ENCODE measurements around the gene STK10. TPM values are rescaled to one million over a fixed set of nuclear protein-coding genes. Genes with fewer than 3 reads are reported as not detected.

STK10 gene
- total RNA-seq, 2 experiments from 2014 or later: 301 to 316 TPM

DNA sequence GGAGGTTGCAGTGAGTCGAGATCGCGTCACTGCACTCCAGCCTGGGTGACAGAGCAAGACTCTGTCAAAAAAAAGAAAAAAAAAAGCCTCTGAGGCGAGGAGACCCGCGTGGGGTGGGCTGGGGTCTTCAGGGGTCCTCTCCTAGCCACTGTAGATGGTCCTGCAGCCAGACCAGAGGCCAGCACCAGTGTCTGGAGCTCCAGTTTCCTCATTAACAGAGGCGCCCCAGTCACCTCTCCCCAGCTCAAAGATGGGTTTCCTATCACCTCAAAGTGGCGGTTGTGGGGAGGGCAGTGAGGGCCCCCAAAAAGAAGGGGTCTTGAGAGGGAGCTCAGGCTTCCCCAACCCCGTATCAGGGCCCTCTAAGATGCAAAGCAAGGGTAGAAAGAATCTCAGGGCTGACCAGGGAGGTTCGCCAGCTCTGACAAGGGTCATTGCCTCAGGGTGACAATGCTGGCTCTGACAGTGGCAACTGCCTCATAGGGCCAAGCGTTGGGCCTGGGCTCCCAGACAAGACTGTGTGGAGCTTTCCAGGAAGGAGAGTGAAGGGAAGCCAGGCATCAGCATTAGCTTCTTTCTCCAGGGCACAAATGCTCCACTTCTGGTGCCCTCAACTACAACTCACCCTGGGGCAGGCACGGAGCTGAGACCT is 15.0 kb downstream of the STK10 start:
- H3K27ac Mint-ChIP-seq: peak overlapping the region; percentile 96
- H3K4me3 Mint-ChIP-seq: peak overlapping the region; percentile 87
- no peaks in the 10 kb centered on the region for H3K27me3 Mint-ChIP-seq
- no peaks in the 10 kb centered on the region for H3K9me3 Mint-ChIP-seq
- no peak for DNase-seq
- peaks cover 91% of the 10 kb centered on the region for H3K36me3 Mint-ChIP-seq (ENCODE audit: low read depth)
- POLR2A ChIA-PET: interaction anchor here (0.6 to 19.2 kb wide), 19 partner anchors 10 to 188 kb away, joined by 3 to 905 read pairs (median 9); partner anchors contain the start of genes FBXW11, STK10 and UBTD2
- CTCF ChIA-PET: interaction anchor here (1.0 to 13.1 kb wide), 12 partner anchors 13 to 261 kb away, joined by 3 to 254 read pairs (median 8); partner anchors contain the start of genes FBXW11, STK10 and UBTD2
- H3K4me1 Mint-ChIP-seq: peaks cover 96% of the 10 kb centered on the region

GRCh38 chr5:172171118-172171517 is 16.9 kb downstream of the STK10 start:
- POLR2A ChIA-PET: interaction anchor here (9.7 to 19.2 kb wide), 2 partner anchors 15 to 63 kb away, joined by 609 to 905 read pairs; partner anchors contain the start of gene STK10
- peaks cover 91% of the 10 kb centered on the region for H3K4me1 Mint-ChIP-seq
- no peak overlapping the region for H3K4me3 Mint-ChIP-seq
- no peak for DNase-seq
- peaks cover 83% of the 10 kb centered on the region for H3K36me3 Mint-ChIP-seq (ENCODE audit: low read depth)
- peak overlapping the region; percentile 6 for H3K27ac Mint-ChIP-seq
- CTCF ChIA-PET: interaction anchor here (0.6 to 13.1 kb wide), 2 partner anchors 16 to 61 kb away, joined by 3 to 254 read pairs; partner anchors contain the start of gene STK10
- no peaks in the 10 kb centered on the region for H3K9me3 Mint-ChIP-seq
- no peaks in the 10 kb centered on the region for H3K27me3 Mint-ChIP-seq

DNA sequence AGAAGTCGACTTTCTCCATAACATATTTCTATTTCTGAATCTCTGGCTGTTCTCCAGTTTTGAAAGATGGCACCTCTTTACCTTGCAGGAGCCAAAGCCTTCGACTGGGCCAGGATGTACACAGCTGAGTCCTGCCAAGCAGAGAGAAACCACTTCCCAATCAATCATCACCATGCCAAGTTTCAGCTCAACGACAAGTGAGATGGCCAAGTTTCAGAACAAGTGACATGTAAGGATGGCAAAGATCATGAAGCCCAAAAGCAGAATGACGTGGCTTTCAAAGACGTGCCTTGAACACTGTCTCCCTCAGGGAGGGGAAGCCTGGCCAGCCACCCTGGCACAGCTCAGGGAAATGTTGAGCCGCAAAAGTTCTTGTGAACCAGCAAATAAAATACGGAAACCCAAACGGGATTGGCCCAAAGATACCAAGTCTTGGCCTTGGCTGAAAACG is 17.7 kb downstream of the STK10 start:
- ChIA-PET CTCF (interaction anchor here (0.9 to 13.1 kb wide), 2 partner anchors 16 to 54 kb away, joined by 3 to 254 read pairs; partner anchors contain the start of gene STK10), POLR2A (interaction anchor here (0.8 to 2.2 kb wide), 3 partner anchors 13 to 59 kb away, joined by 3 to 6 read pairs (median 4); no protein-coding TSS in a partner anchor)
- Mint-ChIP-seq H3K27me3 (no peaks in the 10 kb centered on the region), H3K9me3 (no peaks in the 10 kb centered on the region), H3K36me3 (ENCODE audit: low read depth) (peaks cover 77% of the 10 kb centered on the region), H3K4me3 (no peak overlapping the region), H3K27ac (peak overlapping the region; percentile 64), H3K4me1 (peaks cover 86% of the 10 kb centered on the region)
- no peak for DNase-seq

DNA sequence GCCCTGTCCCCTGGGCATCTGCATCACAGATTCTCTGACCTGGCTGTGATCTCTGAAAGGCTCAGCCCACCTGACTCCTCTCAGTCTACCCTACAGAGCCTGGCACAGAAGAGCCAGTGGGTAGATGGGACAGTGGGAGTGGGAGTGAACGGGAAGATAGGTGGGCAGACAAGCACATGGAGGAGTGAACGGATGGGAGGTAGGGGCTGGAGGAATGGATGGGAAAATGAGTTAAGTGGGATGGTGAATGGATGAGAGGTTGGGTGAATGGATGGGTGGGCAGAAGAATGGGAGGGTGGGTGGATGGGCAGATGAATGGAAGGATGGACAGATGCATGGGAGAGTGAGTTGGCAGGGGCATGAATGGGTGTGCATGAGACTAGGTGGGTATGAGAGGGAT is 18.8 kb downstream of the STK10 start:
- H3K4me1 Mint-ChIP-seq: peaks cover 82% of the 10 kb centered on the region
- DNase-seq: no peak
- ChIA-PET CTCF (interaction anchor here (13.1 kb wide), 1 partner anchor 17 kb away, joined by 254 read pairs; the partner anchor contains the start of gene STK10), POLR2A (interaction anchor here (1.5 to 2.2 kb wide), 2 partner anchors 16 to 17 kb away, joined by 6 read pairs; no protein-coding TSS in a partner anchor)
- H3K27me3 Mint-ChIP-seq: no peaks in the 10 kb centered on the region
- H3K4me3 Mint-ChIP-seq: no peak overlapping the region
- no peaks in the 10 kb centered on the region for H3K9me3 Mint-ChIP-seq
- no peak overlapping the region for H3K27ac Mint-ChIP-seq
- peaks cover 73% of the 10 kb centered on the region for H3K36me3 Mint-ChIP-seq (ENCODE audit: low read depth)

GRCh38 chr5:172168311-172168710 is 19.7 kb downstream of the STK10 start:
- Mint-ChIP-seq H3K27me3 (no peaks in the 10 kb centered on the region), H3K9me3 (no peaks in the 10 kb centered on the region), H3K4me1 (peaks cover 76% of the 10 kb centered on the region), H3K4me3 (no peak overlapping the region), H3K36me3 (ENCODE audit: low read depth) (peaks cover 69% of the 10 kb centered on the region), H3K27ac (peak overlapping the region; percentile 40)
- no peak for DNase-seq
- ChIA-PET POLR2A (interaction anchor here (1.0 to 2.2 kb wide), 3 partner anchors 16 to 19 kb away, joined by 3 to 6 read pairs (median 6); no protein-coding TSS in a partner anchor), CTCF (interaction anchor here (13.1 kb wide), 1 partner anchor 18 kb away, joined by 254 read pairs; the partner anchor contains the start of gene STK10)

DNA sequence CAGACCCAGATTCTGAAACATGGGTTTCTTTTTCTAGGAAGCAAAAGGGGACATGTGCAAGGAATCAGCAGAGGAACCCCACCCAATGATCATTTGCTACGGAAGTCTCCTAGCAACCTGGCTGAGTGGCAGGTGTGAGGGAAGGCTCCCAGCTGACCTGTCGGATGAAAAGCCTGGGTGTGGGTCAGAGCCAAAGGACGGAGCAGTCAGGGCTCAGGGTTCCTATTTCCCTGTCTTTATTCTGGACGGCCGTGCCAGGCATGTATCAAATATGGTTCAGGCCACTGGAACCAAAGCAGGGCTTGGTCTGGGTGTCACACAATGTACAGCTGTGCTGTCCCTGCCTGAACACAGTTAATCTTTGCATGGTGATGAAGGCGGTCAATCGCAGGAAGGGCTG is 20.1 kb downstream of the STK10 start:
- CTCF ChIA-PET: no interaction called here
- no peak overlapping the region for H3K27ac Mint-ChIP-seq
- H3K9me3 Mint-ChIP-seq: no peaks in the 10 kb centered on the region
- H3K4me1 Mint-ChIP-seq: peaks cover 76% of the 10 kb centered on the region
- H3K36me3 Mint-ChIP-seq (ENCODE audit: low read depth): peaks cover 69% of the 10 kb centered on the region
- DNase-seq: no peak
- H3K4me3 Mint-ChIP-seq: no peak overlapping the region
- no peaks in the 10 kb centered on the region for H3K27me3 Mint-ChIP-seq
- POLR2A ChIA-PET: interaction anchor here (1.0 to 1.5 kb wide), 2 partner anchors 15 to 19 kb away, joined by 3 to 6 read pairs; no protein-coding TSS in a partner anchor

DNA sequence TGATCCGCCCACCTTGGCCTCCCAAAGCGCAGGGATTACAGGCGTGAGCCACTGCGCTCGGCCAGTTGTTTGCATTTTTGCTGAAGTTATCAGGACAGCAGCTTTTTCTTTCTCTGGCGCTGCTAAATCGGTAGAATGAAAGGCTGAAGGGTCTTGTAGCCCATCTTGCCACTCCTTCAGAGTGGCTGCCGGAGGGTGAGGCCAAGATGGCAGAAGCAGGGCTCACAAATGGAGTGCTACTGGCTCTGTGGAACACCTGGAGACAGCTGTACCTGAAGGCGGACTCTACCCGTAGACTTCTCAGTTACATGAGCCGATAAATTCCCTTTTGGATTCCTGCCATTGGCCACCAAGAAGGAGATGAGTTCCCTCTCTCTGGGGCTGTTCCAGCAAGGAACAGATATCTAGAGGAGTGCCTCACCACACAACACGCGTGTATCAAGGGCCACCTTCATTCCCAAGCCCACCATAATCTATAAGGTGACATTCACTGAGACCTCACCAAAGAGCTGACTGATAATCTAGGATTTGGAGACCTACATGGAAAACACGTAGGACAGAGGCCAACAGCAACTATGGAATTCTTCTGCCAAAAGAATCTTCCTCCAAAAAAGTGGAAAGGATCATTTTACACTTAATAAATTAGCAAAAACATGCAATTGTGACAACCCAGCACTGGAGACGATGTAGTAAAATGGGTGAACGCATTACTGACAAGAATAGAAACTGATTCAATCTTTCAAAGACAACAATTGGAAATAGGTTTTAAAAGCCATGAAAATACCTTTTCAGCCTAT is 21.8 kb downstream of the STK10 start:
- ChIA-PET CTCF (interaction anchor here (0.9 kb wide), 1 partner anchor 8 kb away, joined by 4 read pairs; no protein-coding TSS in a partner anchor), POLR2A (interaction anchor here (1.2 to 6.4 kb wide), 2 partner anchors 8 to 73 kb away, joined by 3 to 53 read pairs; no protein-coding TSS in a partner anchor)
- H3K9me3 Mint-ChIP-seq: no peaks in the 10 kb centered on the region
- DNase-seq: no peak
- H3K36me3 Mint-ChIP-seq (ENCODE audit: low read depth): peaks cover 73% of the 10 kb centered on the region
- no peaks in the 10 kb centered on the region for H3K27me3 Mint-ChIP-seq
- H3K4me3 Mint-ChIP-seq: no peak overlapping the region
- no peak overlapping the region for H3K27ac Mint-ChIP-seq
- H3K4me1 Mint-ChIP-seq: peaks cover 73% of the 10 kb centered on the region

- H3K27ac Mint-ChIP-seq: no peak overlapping the region
- H3K36me3 Mint-ChIP-seq (ENCODE audit: low read depth): peaks cover 70% of the 10 kb centered on the region
- no peaks in the 10 kb centered on the region for H3K9me3 Mint-ChIP-seq
- ChIA-PET POLR2A (interaction anchor here (1.2 to 6.4 kb wide), 2 partner anchors 9 to 73 kb away, joined by 3 to 53 read pairs; no protein-coding TSS in a partner anchor), CTCF (interaction anchor here (0.6 to 0.9 kb wide), 2 partner anchors 9 to 59 kb away, joined by 3 to 4 read pairs; no protein-coding TSS in a partner anchor)
- no peaks in the 10 kb centered on the region for H3K27me3 Mint-ChIP-seq
- no peak for DNase-seq
- no peak overlapping the region for H3K4me3 Mint-ChIP-seq
- peaks cover 70% of the 10 kb centered on the region for H3K4me1 Mint-ChIP-seq
Observed at GRCh38 chr5:172165465-172165864, 22.6 kb downstream of the STK10 start.

GRCh38 chr5:172164769-172165212 is 23.2 kb downstream of the STK10 start:
- no peak overlapping the region for H3K4me3 Mint-ChIP-seq
- CTCF ChIA-PET: interaction anchor here (0.6 to 0.9 kb wide), 3 partner anchors 10 to 59 kb away, joined by 3 to 4 read pairs (median 3); no protein-coding TSS in a partner anchor

DNA sequence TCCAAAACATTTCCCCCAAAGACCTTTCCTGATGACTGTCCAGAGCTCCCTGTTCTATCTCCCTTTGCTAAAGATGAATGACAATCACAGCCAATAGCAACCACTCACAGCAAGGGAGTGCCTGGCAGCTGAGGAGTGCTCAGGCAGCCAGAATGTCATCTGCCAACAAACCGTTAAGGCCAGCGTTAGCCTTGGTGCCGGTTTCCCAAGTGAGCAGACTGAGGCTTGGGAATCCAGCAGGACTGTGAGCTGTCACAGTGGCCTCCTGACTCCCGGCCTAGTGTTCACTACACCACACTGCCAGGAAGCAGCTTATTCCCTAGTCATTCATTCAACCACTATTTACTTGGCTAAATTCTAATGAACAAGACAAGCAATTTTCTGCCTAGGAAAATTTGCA is 24.7 kb downstream of the STK10 start:
- no peak for DNase-seq
- H3K27me3 Mint-ChIP-seq: no peaks in the 10 kb centered on the region
- H3K4me1 Mint-ChIP-seq: peaks cover 61% of the 10 kb centered on the region
- peaks cover 58% of the 10 kb centered on the region for H3K36me3 Mint-ChIP-seq (ENCODE audit: low read depth)
- ChIA-PET POLR2A (interaction anchor here (1.3 to 6.4 kb wide), 2 partner anchors 11 to 96 kb away, joined by 3 to 53 read pairs; no protein-coding TSS in a partner anchor), CTCF (interaction anchor here (1.2 to 1.7 kb wide), 2 partner anchors 11 to 25 kb away, joined by 4 read pairs; partner anchors contain the start of gene STK10)
- H3K27ac Mint-ChIP-seq: no peak overlapping the region
- no peak overlapping the region for H3K4me3 Mint-ChIP-seq
- H3K9me3 Mint-ChIP-seq: no peaks in the 10 kb centered on the region

More at GRCh38 chr5:172164769-172165212, 23.2 kb downstream of the STK10 start:
- no peak overlapping the region for H3K27ac Mint-ChIP-seq
- H3K9me3 Mint-ChIP-seq: no peaks in the 10 kb centered on the region
- H3K4me1 Mint-ChIP-seq: peaks cover 67% of the 10 kb centered on the region
- H3K27me3 Mint-ChIP-seq: no peaks in the 10 kb centered on the region
- no peak for DNase-seq
- peaks cover 65% of the 10 kb centered on the region for H3K36me3 Mint-ChIP-seq (ENCODE audit: low read depth)
- POLR2A ChIA-PET: interaction anchor here (1.2 to 6.4 kb wide), 2 partner anchors 10 to 72 kb away, joined by 3 to 53 read pairs; no protein-coding TSS in a partner anchor

- Mint-ChIP-seq H3K4me3 (no peak overlapping the region), H3K9me3 (no peaks in the 10 kb centered on the region), H3K27ac (no peak overlapping the region), H3K4me1 (peaks cover 59% of the 10 kb centered on the region), H3K27me3 (no peaks in the 10 kb centered on the region), H3K36me3 (ENCODE audit: low read depth) (peaks cover 58% of the 10 kb centered on the region)
- ChIA-PET POLR2A (interaction anchor here (1.3 to 6.4 kb wide), 2 partner anchors 11 to 96 kb away, joined by 3 to 53 read pairs; no protein-coding TSS in a partner anchor), CTCF (interaction anchor here (1.2 to 1.7 kb wide), 2 partner anchors 11 to 26 kb away, joined by 4 read pairs; partner anchors contain the start of gene STK10)
- DNase-seq: no peak
Observed at GRCh38 chr5:172162987-172163343, 25.1 kb downstream of the STK10 start.

Data from activated CD4-positive, alpha-beta memory T cell treated with anti-CD3 and anti-CD28 coated beads, Interleukin-2, amount 10 ng/mL, durations not matched to agents 7 days and 5 days (primary cell).